Activated CD8-positive, alpha-beta memory T cell treated with anti-CD3 and anti-CD28 coated beads for 24 hours (primary cell): ENCODE data around the gene EPN3.

Experiments used
- DNase-seq: peaks from one replicate; pipeline ENCODE4 v3.0.0-alpha.2; 2020

Gene EPN3

GRCh38 chr17:50572541-50572940 lies 40.0 kb downstream of the EPN3 start:
- no peak for DNase-seq

GRCh38 chr17:50573866-50574611 lies 41.5 kb downstream of the EPN3 start:
- DNase-seq = no peak

- DNase-seq = no peak
These were observed 43.2 kb downstream of the EPN3 start for GRCh38 chr17:50575581-50576210.

GRCh38 chr17:50576864-50577263 lies 44.3 kb downstream of the EPN3 start:
- no peak for DNase-seq

GRCh38 chr17:50577451-50577954 lies 45.0 kb downstream of the EPN3 start:
- DNase-seq = no peak

GRCh38 chr17:50578173-50578572 lies 45.6 kb downstream of the EPN3 start:
- DNase-seq = no peak

GRCh38 chr17:50579399-50579798 lies 46.9 kb downstream of the EPN3 start:
- DNase-seq = no peak

GRCh38 chr17:50580646-50581045 lies 48.1 kb downstream of the EPN3 start:
- no peak for DNase-seq

- DNase-seq = no peak
These were observed 48.8 kb downstream of the EPN3 start for GRCh38 chr17:50581316-50581715.

- DNase-seq = no peak
These were observed 50.2 kb downstream of the EPN3 start for GRCh38 chr17:50582741-50583140.

GRCh38 chr17:50583641-50584040 lies 51.1 kb downstream of the EPN3 start:
- DNase-seq = no peak

- no peak for DNase-seq
These were observed 51.6 kb downstream of the EPN3 start for GRCh38 chr17:50584116-50584515.

GRCh38 chr17:50584749-50585148 lies 52.2 kb downstream of the EPN3 start:
- no peak for DNase-seq

GRCh38 chr17:50585346-50585745 lies 52.8 kb downstream of the EPN3 start:
- no peak for DNase-seq

GRCh38 chr17:50585891-50586290 lies 53.4 kb downstream of the EPN3 start:
- DNase-seq = no peak

GRCh38 chr17:50586421-50587247 lies 54.1 kb downstream of the EPN3 start:
- DNase-seq = no peak

- no peak for DNase-seq
These were observed 55.0 kb downstream of the EPN3 start for GRCh38 chr17:50587571-50587970.

- no peak for DNase-seq
These were observed 56.0 kb downstream of the EPN3 start for GRCh38 chr17:50588391-50589049.

- no peak for DNase-seq
These were observed 56.7 kb downstream of the EPN3 start for GRCh38 chr17:50589095-50589705.

- no peak for DNase-seq
These were observed 58.6 kb downstream of the EPN3 start for GRCh38 chr17:50590946-50591737.

- DNase-seq = no peak
These were observed 60.8 kb downstream of the EPN3 start for GRCh38 chr17:50593321-50593720.
